GM10248 (cell line): Measurements from ENCODE around the gene HDC.

Source experiments
- CTCF ChIA-PET: fragments of 300-600 bp; sonication (Branson Sonifier 250); formaldehyde crosslinking; extraction: SDS; loops from one replicate; lab custom pipeline; 2021; ENCODE audit warnings: antibody characterized with exemption; lab: Yijun Ruan, JAX
- POLR2A ChIA-PET: fragments of 350-650 bp; sonication (Branson Sonifier 250); formaldehyde crosslinking; extraction: SDS; loops from one replicate; lab custom pipeline; 2020; ENCODE audit warnings: antibody characterized with exemption; lab: Yijun Ruan, JAX
- DNase-seq: peaks from one replicate; pipeline ENCODE4 v3.0.0; 2012; ENCODE audit errors: extremely low spot score
- TF ChIP-seq, protein P1 (sequence below): IDR thresholded peaks from 2 replicates; pipeline ENCODE4 v1.5.1; 2012; ENCODE audit warnings: mild to moderate bottlenecking, low read depth; ENCODE audit errors: extremely low read depth, missing control alignments, control extremely low read depth

Gene HDC

DNA sequence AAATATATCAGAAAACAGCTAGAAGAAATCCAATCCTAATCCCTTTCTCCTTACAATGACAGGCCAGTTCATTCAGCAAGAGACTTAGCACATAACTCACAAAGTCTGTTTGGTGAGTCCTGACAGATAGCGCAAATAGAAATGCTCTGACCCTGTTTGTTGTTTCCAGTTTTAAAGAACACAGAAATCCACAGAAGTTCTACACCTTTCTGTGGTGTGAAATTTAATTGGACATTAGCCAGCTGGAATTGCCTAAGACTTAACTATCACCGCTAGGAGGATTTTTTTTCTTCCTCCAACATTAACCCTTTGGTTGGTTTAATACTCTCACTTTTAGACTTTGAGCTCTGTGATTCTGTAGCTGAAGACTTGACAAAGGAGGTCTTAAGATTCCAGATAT, 30.8 kb downstream of the HDC start:
- no peak for DNase-seq
- POLR2A ChIA-PET: no interaction called here
- TF ChIP-seq, protein P1, sequence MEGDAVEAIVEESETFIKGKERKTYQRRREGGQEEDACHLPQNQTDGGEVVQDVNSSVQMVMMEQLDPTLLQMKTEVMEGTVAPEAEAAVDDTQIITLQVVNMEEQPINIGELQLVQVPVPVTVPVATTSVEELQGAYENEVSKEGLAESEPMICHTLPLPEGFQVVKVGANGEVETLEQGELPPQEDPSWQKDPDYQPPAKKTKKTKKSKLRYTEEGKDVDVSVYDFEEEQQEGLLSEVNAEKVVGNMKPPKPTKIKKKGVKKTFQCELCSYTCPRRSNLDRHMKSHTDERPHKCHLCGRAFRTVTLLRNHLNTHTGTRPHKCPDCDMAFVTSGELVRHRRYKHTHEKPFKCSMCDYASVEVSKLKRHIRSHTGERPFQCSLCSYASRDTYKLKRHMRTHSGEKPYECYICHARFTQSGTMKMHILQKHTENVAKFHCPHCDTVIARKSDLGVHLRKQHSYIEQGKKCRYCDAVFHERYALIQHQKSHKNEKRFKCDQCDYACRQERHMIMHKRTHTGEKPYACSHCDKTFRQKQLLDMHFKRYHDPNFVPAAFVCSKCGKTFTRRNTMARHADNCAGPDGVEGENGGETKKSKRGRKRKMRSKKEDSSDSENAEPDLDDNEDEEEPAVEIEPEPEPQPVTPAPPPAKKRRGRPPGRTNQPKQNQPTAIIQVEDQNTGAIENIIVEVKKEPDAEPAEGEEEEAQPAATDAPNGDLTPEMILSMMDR: no peak
- CTCF ChIA-PET: interaction anchor here (2.0 kb wide), 1 partner anchor 15 kb away, joined by 5 read pairs; no protein-coding TSS in a partner anchor

- ChIA-PET POLR2A (no interaction called here), CTCF (interaction anchor here (0.7 to 2.0 kb wide), 4 partner anchors 9 to 83 kb away, joined by 3 to 5 read pairs (median 4); no protein-coding TSS in a partner anchor)
- no peak for DNase-seq
- TF ChIP-seq, protein P1: no peak
These were observed 32.3 kb downstream of the HDC start for GRCh38 chr15:50233192-50233736.

DNA sequence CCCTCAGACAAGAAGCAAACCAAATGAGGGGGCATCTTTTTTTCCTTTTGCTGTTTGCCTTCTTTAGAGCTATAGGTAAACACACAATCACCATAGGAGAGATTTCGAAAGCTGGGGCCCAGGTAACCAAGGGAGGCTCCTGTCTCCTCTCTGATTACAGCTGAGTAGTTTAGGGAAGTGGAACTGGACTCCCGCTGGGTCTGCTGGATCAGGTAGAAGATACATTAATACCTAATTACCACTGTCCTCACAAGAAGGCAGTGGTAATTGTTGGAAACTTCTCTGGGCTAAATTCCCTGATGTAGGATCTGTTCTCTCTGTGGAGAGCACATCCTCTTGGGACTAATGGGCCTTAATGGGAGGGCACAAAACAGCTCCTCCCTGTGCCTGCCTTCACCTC, 32.7 kb downstream of the HDC start:
- DNase-seq: no peak
- POLR2A ChIA-PET: no interaction called here
- TF ChIP-seq, protein P1: no peak
- CTCF ChIA-PET: interaction anchor here (0.7 to 1.6 kb wide), 3 partner anchors 9 to 83 kb away, joined by 3 to 4 read pairs (median 3); no protein-coding TSS in a partner anchor

- DNase-seq: no peak
- ChIA-PET POLR2A (no interaction called here), CTCF (interaction anchor here (1.6 kb wide), 1 partner anchor 10 kb away, joined by 3 read pairs; no protein-coding TSS in a partner anchor)
- TF ChIP-seq, protein P1: no peak
These were observed 33.8 kb downstream of the HDC start for GRCh38 chr15:50231761-50232160.

GRCh38 chr15:50229336-50229735, 36.2 kb downstream of the HDC start:
- CTCF ChIA-PET: interaction anchor here (1.0 kb wide), 1 partner anchor 47 kb away, joined by 3 read pairs; no protein-coding TSS in a partner anchor
- no peak for DNase-seq
- TF ChIP-seq, protein P1: no peak
- POLR2A ChIA-PET: no interaction called here

DNA sequence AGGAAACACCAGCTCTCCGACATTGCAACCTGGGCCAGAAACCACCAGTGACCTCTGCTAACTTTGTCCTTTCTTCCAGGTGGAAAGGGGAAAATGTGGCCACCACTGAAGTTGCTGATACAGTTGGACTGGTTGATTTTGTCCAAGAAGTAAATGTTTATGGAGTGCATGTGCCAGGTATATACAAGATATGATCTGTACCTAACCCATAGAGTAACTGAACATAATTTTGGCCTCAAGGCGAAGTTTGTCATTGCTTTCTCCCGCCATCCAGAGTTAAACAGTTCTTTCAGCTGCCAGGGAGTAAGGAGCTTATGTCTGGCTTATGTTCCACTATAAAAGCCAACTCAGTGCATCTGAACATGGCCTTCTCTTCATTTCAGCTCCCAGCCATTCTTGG, 36.7 kb downstream of the HDC start:
- ChIA-PET CTCF (interaction anchor here (1.0 kb wide), 1 partner anchor 46 kb away, joined by 3 read pairs; no protein-coding TSS in a partner anchor), POLR2A (no interaction called here)
- DNase-seq: no peak
- TF ChIP-seq, protein P1: no peak
